ENCODE measurements around the gene RNF10.

- TF ChIP-seq POLR2A (IDR thresholded peaks at IDR 0.05) (no peak), CTCF (IDR thresholded peaks at IDR 0.05 in 4 of 5, conservative IDR thresholded peaks at IDR 0.05 in 1 of 5) (no peak)
These were observed 8.0 kb downstream of the RNF10 start for GRCh38 chr12:120542166-120542565.

Data from gastrocnemius medialis (tissue), 4 donors.